ENCODE measurements around the gene TMEM170B.

The TMEM170B gene

DNA sequence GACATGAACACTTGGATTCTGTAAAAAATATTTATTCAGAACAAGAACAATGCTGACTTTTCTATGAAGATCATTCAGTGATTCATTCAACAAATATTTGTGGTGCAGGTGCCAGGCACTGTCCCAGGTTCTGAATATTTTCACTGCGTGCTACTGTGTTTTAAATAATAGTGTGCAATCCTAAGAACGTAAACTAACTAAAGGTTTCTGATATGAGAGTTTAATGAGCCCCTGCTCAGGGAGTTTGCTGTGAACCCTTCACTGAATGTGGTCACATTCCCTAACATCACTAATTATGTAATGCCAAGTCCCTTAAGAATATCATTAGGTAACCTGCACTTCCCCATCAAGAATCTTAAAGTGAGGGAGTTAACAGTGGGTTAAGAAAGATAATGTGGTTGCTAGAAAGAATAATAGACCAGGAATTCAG, 1.7 kb upstream of the TMEM170B start:
- Histone ChIP-seq H3K4me3 (ENCODE audit: low read length) (no peak overlapping the region), H3K9me3 (ENCODE audit: control insufficient read depth, insufficient read depth, low read length) (no peaks in the 10 kb centered on the region), H4K20me1 (ENCODE audit: control insufficient read depth, insufficient read depth, low read depth, low read length) (no peaks in the 10 kb centered on the region), H3F3A (ENCODE audit: control insufficient read depth, insufficient read depth) (0 out of 2 replicates have a peak, but pooled peaks cover 5% of the 10 kb centered on the region), H3K79me2 (ENCODE audit: control insufficient read depth, low read length) (peaks cover 27% of the 10 kb centered on the region), H3K4me1 (ENCODE audit: control insufficient read depth, low read length) (peaks cover 26% of the 10 kb centered on the region), H3K4me2 (ENCODE audit: low read length) (no peak overlapping the region; the same call in 1 of the 2 replicates), H3K27ac (ENCODE audit: low read depth, low read length) (no peak overlapping the region), H3K36me3 (ENCODE audit: control insufficient read depth, low read length) (no peaks in the 10 kb centered on the region), H3K27me3 (ENCODE audit: control insufficient read depth, low read length) (no peaks in the 10 kb centered on the region), H3K9me2 (replicated peaks; ENCODE audit: control insufficient read depth, low read length) (no peaks in the 10 kb centered on the region)
- TF ChIP-seq EZH2phosphoT487 (IDR thresholded peaks at IDR 0.05; ENCODE audit: borderline replicate concordance, low read length), result no peak
- TF ChIP-seq, protein P1, sequence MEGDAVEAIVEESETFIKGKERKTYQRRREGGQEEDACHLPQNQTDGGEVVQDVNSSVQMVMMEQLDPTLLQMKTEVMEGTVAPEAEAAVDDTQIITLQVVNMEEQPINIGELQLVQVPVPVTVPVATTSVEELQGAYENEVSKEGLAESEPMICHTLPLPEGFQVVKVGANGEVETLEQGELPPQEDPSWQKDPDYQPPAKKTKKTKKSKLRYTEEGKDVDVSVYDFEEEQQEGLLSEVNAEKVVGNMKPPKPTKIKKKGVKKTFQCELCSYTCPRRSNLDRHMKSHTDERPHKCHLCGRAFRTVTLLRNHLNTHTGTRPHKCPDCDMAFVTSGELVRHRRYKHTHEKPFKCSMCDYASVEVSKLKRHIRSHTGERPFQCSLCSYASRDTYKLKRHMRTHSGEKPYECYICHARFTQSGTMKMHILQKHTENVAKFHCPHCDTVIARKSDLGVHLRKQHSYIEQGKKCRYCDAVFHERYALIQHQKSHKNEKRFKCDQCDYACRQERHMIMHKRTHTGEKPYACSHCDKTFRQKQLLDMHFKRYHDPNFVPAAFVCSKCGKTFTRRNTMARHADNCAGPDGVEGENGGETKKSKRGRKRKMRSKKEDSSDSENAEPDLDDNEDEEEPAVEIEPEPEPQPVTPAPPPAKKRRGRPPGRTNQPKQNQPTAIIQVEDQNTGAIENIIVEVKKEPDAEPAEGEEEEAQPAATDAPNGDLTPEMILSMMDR (IDR thresholded peaks at IDR 0.05; ENCODE audit: low read depth, low read length, poor library complexity, severe bottlenecking), result no peak

DNA sequence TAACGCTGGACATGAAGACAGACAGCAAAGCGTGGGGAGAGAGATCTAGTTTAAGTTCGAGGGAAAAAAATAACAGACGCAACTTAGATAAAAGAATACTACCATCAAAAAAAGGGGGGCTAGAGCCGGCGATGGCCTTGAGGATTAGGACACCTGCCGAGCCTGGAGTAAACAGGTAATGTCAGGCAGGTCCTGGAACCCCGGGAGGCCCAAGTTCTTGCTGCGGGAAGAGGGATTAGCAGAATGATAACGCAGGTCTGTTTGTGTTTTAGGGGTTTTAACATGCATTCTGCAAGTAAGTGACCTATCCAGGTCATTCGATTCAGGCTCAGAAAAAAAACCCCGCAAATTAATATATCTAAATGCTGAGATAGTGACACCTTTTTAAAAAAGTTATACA, 754 bp upstream of the TMEM170B start:
- Histone ChIP-seq H3K9me3 (ENCODE audit: control insufficient read depth, insufficient read depth, low read length) (no peaks in the 10 kb centered on the region), H3K36me3 (ENCODE audit: control insufficient read depth, low read length) (no peaks in the 10 kb centered on the region), H3F3A (ENCODE audit: control insufficient read depth, insufficient read depth) (0 out of 2 replicates have a peak, but pooled peaks cover 5% of the 10 kb centered on the region), H3K9me2 (replicated peaks; ENCODE audit: control insufficient read depth, low read length) (no peaks in the 10 kb centered on the region), H3K4me1 (ENCODE audit: control insufficient read depth, low read length) (peaks cover 26% of the 10 kb centered on the region), H3K27me3 (ENCODE audit: control insufficient read depth, low read length) (no peaks in the 10 kb centered on the region), H3K27ac (ENCODE audit: low read depth, low read length) (peak overlapping the region; percentile 43), H3K79me2 (ENCODE audit: control insufficient read depth, low read length) (peaks cover 36% of the 10 kb centered on the region), H3K4me3 (ENCODE audit: low read length) (peak overlapping the region; percentile 89), H4K20me1 (ENCODE audit: control insufficient read depth, insufficient read depth, low read depth, low read length) (no peaks in the 10 kb centered on the region), H3K4me2 (ENCODE audit: low read length) (peak overlapping the region; percentile 83)
- TF ChIP-seq, protein P1 (IDR thresholded peaks at IDR 0.05; ENCODE audit: low read depth, low read length, poor library complexity, severe bottlenecking), result no peak
- TF ChIP-seq EZH2phosphoT487 (IDR thresholded peaks at IDR 0.05; ENCODE audit: borderline replicate concordance, low read length), result no peak

DNA sequence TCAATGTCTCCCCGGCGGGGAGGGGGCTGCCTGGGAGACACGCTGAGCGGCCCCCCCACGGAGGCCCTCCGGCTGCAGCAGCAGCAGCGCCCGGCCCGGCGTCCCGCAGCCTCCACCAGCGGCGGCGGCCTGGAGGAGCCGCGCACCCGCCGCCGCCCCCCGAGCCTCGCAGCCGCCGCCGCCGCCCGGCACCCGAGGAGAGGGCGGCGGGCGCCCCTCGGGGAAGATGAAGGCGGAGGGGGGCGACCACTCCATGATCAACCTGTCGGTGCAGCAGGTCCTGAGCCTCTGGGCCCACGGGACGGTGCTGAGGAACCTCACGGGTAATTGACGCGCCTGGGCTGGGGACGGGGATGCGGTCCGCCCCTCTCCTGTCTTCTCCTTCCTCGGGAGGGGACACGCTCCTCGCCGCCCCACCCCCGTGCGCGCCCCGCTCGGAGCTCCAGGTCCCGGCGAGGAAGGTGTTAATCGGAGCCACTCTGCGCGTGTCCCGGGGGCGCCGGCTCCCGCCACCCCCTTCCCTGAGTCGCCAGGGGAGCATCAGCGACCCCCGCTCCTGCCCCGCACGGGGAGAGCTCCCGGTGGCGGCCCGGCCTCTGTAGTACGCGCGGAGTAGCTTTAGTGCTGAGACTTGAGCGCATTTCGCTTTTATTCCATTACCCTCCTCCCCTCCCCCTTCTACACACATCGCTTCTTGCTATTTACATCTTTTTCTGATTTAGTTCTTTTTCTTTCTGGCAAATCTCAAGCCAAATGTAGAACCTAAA, 686 bp downstream of the TMEM170B start:
- Histone ChIP-seq H3K9me2 (replicated peaks; ENCODE audit: control insufficient read depth, low read length) (no peaks in the 10 kb centered on the region), H3K4me1 (ENCODE audit: control insufficient read depth, low read length) (peaks cover 26% of the 10 kb centered on the region), H3K27me3 (ENCODE audit: control insufficient read depth, low read length) (no peaks in the 10 kb centered on the region), H3K36me3 (ENCODE audit: control insufficient read depth, low read length) (no peaks in the 10 kb centered on the region), H3K27ac (ENCODE audit: low read depth, low read length) (peak overlapping the region; percentile 39), H3K79me2 (ENCODE audit: control insufficient read depth, low read length) (peaks cover 42% of the 10 kb centered on the region), H3K9me3 (ENCODE audit: control insufficient read depth, insufficient read depth, low read length) (no peaks in the 10 kb centered on the region), H3K4me2 (ENCODE audit: low read length) (peak overlapping the region; percentile 76), H3K4me3 (ENCODE audit: low read length) (peak overlapping the region; percentile 89), H4K20me1 (ENCODE audit: control insufficient read depth, insufficient read depth, low read depth, low read length) (no peaks in the 10 kb centered on the region), H3F3A (ENCODE audit: control insufficient read depth, insufficient read depth) (0 out of 2 replicates have a peak, but pooled peaks cover 5% of the 10 kb centered on the region)
- TF ChIP-seq EZH2phosphoT487 (IDR thresholded peaks at IDR 0.05; ENCODE audit: borderline replicate concordance, low read length), result no peak
- TF ChIP-seq, protein P1 (IDR thresholded peaks at IDR 0.05; ENCODE audit: low read depth, low read length, poor library complexity, severe bottlenecking), result no peak

Data from DOHH2 (cell line).